Tibial nerve (tissue), 4 donors: ENCODE data around the gene PEX3. TPM values are rescaled to one million over a fixed set of nuclear protein-coding genes. Genes with fewer than 3 reads are reported as not detected.

Source experiments
- DNase-seq, 2 donors: peaks; one replicate each; pipeline ENCODE4 v3.0.0-alpha.2; 2019; ENCODE audit warnings: low spot score in 2 of 2
- H3K27ac ChIP-seq, 4 donors: fragments of 200-600 bp; sonication (generic) in 3 of 4; one replicate each; pipeline ENCODE4 v1.5.1; 2017 to 2019; ENCODE audit warnings: mild to moderate bottlenecking in 1 of 4
- H3K27me3 ChIP-seq, 2 donors: fragments of 200-600 bp; sonication (generic) in 1 of 2; one replicate each; pipeline versions ENCODE4 v1.5.1 to v1.6.0; 2017 to 2019
- H3K36me3 ChIP-seq, 3 donors: fragments of 200-600 bp; sonication (generic); one replicate each; pipeline ENCODE4 v1.5.1; 2018 to 2019
- H3K4me1 ChIP-seq, 4 donors: fragments of 200-600 bp; sonication (generic) in 3 of 4; one replicate each; pipeline ENCODE4 v1.5.1; 2017 to 2019
- H3K4me3 ChIP-seq, 4 donors: fragments of 200-600 bp; sonication (generic) in 3 of 4; one replicate each; pipeline ENCODE4 v1.5.1; 2017 to 2019; ENCODE audit warnings: mild to moderate bottlenecking in 1 of 4, moderate library complexity in 1 of 4
- H3K9me3 ChIP-seq, 4 donors: fragments of 200-600 bp; sonication (generic) in 3 of 4; one replicate each; pipeline ENCODE4 v1.5.1; 2017 to 2019
- EP300 ChIP-seq, 2 donors: sonication (generic); formaldehyde crosslinking; IDR thresholded peaks; one replicate each; pipeline ENCODE4 v1.6.1; 2017; ENCODE audit warnings: antibody characterized with exemption in 2 of 2, mild to moderate bottlenecking in 1 of 2
- POLR2A ChIP-seq, 2 donors: fragments of 450-650 bp; IDR thresholded peaks; one replicate each; pipeline ENCODE4 v1.6.1; 2017; ENCODE audit warnings: antibody characterized with exemption in 2 of 2, mild to moderate bottlenecking in 2 of 2, moderate library complexity in 2 of 2
- WGBS, 2 donors: methylation state at CpG; one replicate each; pipeline ENCODE4 v1.1.5; 2018; 5-methylcytosine and 5-hydroxymethylcytosine counted together
- small RNA-seq: library from RNA; depleted of rRNA; stranded (forward); fragments of <200 nt; gene quantifications from one replicate; pipeline ENCODE3, GENCODE V24; 2016
- total RNA-seq, 4 donors: library from RNA; depleted of rRNA; stranded (reverse); fragments of >200 nt; gene quantifications; one replicate each; pipeline ENCODE4 v1.1.0, GENCODE V29; 2016
- TF ChIP-seq, protein P1 (sequence below), 5 experiments: fragments of 200-600 bp in 3 of 5; fragments of 450-650 bp in 2 of 5; sonication (generic) in 3 of 5; IDR thresholded peaks; one replicate each; pipeline ENCODE4 v1.5.1; 2016 to 2019; ENCODE audit warnings: antibody characterized with exemption in 5 of 5, mild to moderate bottlenecking in 3 of 5, moderate library complexity in 2 of 5

PEX3 gene
- total RNA-seq, 4 donors from 2014 or later, result 9.0 to 20.6 (median 13.7) TPM

- no peaks in the 10 kb centered on the region for H3K27me3 ChIP-seq
- peak overlapping the region in 2 of 4 donors; percentile 68 to 76 for H3K27ac ChIP-seq
- TF ChIP-seq EP300 (IDR thresholded peaks at IDR 0.05) (peak in 1 of 2 donors; percentile 15), POLR2A (IDR thresholded peaks at IDR 0.05) (no peak)
- TF ChIP-seq, protein P1, sequence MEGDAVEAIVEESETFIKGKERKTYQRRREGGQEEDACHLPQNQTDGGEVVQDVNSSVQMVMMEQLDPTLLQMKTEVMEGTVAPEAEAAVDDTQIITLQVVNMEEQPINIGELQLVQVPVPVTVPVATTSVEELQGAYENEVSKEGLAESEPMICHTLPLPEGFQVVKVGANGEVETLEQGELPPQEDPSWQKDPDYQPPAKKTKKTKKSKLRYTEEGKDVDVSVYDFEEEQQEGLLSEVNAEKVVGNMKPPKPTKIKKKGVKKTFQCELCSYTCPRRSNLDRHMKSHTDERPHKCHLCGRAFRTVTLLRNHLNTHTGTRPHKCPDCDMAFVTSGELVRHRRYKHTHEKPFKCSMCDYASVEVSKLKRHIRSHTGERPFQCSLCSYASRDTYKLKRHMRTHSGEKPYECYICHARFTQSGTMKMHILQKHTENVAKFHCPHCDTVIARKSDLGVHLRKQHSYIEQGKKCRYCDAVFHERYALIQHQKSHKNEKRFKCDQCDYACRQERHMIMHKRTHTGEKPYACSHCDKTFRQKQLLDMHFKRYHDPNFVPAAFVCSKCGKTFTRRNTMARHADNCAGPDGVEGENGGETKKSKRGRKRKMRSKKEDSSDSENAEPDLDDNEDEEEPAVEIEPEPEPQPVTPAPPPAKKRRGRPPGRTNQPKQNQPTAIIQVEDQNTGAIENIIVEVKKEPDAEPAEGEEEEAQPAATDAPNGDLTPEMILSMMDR (IDR thresholded peaks at IDR 0.05), result peak in 2 of 5 experiments; percentile 22 to 33
- peaks cover 0 to 12% (median 4%) of the 10 kb centered on the region in 4 donors for H3K4me1 ChIP-seq
- H3K4me3 ChIP-seq, result peak overlapping the region; percentile 34 to 68 (median 62)
- WGBS, 2 donors, result 0 to 1% methylated on average over 29 to 50 of the region's 103 CpGs
- peak; percentile 24 to 33 for DNase-seq
- H3K36me3 ChIP-seq, result no peaks in the 10 kb centered on the region
- no peaks in the 10 kb centered on the region for H3K9me3 ChIP-seq
Observed at GRCh38 chr6:143536866-143537691, 86.5 kb downstream of the PEX3 start.

DNA sequence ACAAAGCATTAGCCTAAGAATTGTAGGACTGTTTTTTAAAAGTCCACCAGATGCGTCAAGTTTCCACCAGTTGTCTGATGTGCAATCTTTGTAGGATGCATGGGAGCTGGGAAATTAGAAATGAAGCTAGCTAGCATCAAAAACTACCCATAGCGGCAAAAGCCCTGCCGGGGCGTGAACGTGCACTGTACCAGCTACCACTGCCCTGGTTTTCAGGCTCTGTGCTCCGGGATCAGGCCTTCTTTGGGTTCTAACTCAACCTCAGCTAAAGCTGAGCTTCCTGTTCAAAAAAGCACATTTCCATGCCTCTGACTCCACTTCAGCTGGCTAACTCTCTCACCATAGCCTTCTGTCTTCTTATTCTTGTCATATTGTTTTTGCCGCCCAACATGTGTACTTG is 87.8 kb downstream of the PEX3 start:
- Histone ChIP-seq H3K4me1 (peaks cover 0 to 12% (median 5%) of the 10 kb centered on the region in 4 donors), H3K4me3 (no peak overlapping the region), H3K27ac (no peak overlapping the region), H3K9me3 (no peaks in the 10 kb centered on the region), H3K27me3 (no peaks in the 10 kb centered on the region), H3K36me3 (no peaks in the 10 kb centered on the region)
- WGBS, 2 donors, result 95 to 99% methylated on average over 7 of the region's 7 CpGs
- TF ChIP-seq EP300 (IDR thresholded peaks at IDR 0.05), result no peak
- DNase-seq, result no peak

GRCh38 chr6:143539106-143539505 is 88.5 kb downstream of the PEX3 start:
- no peaks in the 10 kb centered on the region for H3K36me3 ChIP-seq
- 91 to 97% methylated on average over 4 of the region's 4 CpGs for WGBS, 2 donors
- H3K9me3 ChIP-seq, result no peaks in the 10 kb centered on the region
- H3K4me1 ChIP-seq, result peaks cover 0 to 14% (median 6%) of the 10 kb centered on the region in 4 donors
- no peak overlapping the region for H3K4me3 ChIP-seq
- no peak overlapping the region for H3K27ac ChIP-seq
- no peak for DNase-seq
- no peaks in the 10 kb centered on the region for H3K27me3 ChIP-seq
- TF ChIP-seq POLR2A (IDR thresholded peaks at IDR 0.05) (no peak), EP300 (IDR thresholded peaks at IDR 0.05) (no peak)
- TF ChIP-seq, protein P1 (IDR thresholded peaks at IDR 0.05), result no peak

DNA sequence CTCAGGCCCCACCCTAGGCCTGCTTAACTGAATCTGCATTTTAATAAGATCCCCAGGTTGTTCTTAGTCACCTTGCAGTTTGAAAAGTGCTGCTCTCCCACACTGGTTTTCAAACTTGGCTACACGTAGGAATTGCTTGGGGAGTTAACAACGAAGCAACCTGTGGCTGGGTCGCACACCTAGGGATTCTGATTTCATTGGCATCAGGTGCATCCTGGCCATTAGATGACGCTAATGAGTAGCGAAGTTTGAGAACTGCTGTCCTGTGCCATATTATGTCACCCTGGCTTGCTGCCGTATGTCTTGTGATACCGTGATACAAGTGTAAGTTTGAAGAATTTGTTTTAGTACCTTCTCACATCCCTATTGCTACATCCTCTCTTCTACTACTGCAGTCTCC is 89.1 kb downstream of the PEX3 start:
- Histone ChIP-seq H3K9me3 (no peaks in the 10 kb centered on the region), H3K27me3 (no peaks in the 10 kb centered on the region), H3K4me1 (peaks cover 0 to 14% (median 6%) of the 10 kb centered on the region in 4 donors), H3K27ac (no peak overlapping the region), H3K36me3 (no peaks in the 10 kb centered on the region), H3K4me3 (no peak overlapping the region)
- DNase-seq, result no peak
- whole genome bisulfite sequencing, 2 donors, result 87 to 93% methylated on average over 7 of the region's 7 CpGs
- TF ChIP-seq POLR2A (IDR thresholded peaks at IDR 0.05), result no peak
- no peak for TF ChIP-seq EP300 (IDR thresholded peaks at IDR 0.05)
- TF ChIP-seq, protein P1 (IDR thresholded peaks at IDR 0.05), result no peak

DNA sequence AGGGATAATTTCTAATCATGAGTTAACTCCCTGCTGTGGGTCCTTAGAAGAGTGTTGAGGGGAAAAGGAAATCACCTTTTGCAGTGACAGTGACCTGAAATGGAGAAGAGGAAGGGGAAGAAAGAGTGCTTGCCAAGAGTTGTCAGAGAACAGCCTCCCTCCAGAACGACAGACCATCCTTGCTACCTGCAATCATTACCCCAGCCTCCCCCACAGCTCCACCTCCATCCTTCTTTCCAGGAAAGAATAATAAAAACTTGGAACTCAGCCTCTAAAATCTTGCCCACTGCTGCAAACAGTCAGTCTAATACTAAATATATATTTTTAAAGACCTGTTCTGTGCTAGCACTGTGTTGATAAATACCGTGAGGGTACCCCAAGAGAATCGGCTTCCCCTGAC is 89.6 kb downstream of the PEX3 start:
- Histone ChIP-seq H3K9me3 (no peaks in the 10 kb centered on the region), H3K27me3 (no peaks in the 10 kb centered on the region), H3K4me1 (peaks cover 0 to 14% (median 6%) of the 10 kb centered on the region in 4 donors), H3K4me3 (no peak overlapping the region), H3K27ac (no peak overlapping the region), H3K36me3 (no peaks in the 10 kb centered on the region)
- no peak for DNase-seq
- whole genome bisulfite sequencing, 2 donors, result 57 to 76% methylated on average over 3 of the region's 3 CpGs
- TF ChIP-seq EP300 (IDR thresholded peaks at IDR 0.05) (no peak), POLR2A (IDR thresholded peaks at IDR 0.05) (no peak)
- TF ChIP-seq, protein P1 (IDR thresholded peaks at IDR 0.05), result no peak

Small RNA genes lying within 50 kb of the gene (small RNA-seq; reads per million reads assigned to genes)
- not detected for gene RNA5SP221

Other genes with a start within 250 kb of the PEX3 start
- 10 to 100 TPM in 1 of 4 donors, 1 to 10 TPM in 3; 4.1 to 12.0 (median 6.9) TPM for gene ADAT2, start 110 bp upstream of the PEX3 start, total RNA-seq
- 10 to 100 TPM; 24.9 to 49.6 (median 33.6) TPM for gene FUCA2, start 60.9 kb downstream of the PEX3 start, total RNA-seq
- gene PHACTR2, start 227.2 kb downstream of the PEX3 start, total RNA-seq, result 100 to 1,000 TPM in 2 of 4 donors, 10 to 100 TPM in 2; 76.2 to 110 (median 98.2) TPM